Upper lobe of left lung (tissue), 4 donors: Measurements from ENCODE around the gene GJA9.

Experiments used
- CTCF ChIP-seq, 6 experiments: fragments of 450-650 bp in 4 of 6; fragments of 200-600 bp in 2 of 6; sonication (generic) in 2 of 6; IDR thresholded peaks; one replicate each; pipeline ENCODE4 v1.5.1; 2016 to 2019; ENCODE audit warnings: antibody characterized with exemption in 6 of 6
- POLR2AphosphoS5 ChIP-seq, 2 donors: sonication (generic); formaldehyde crosslinking; IDR thresholded peaks; one replicate each; pipeline ENCODE4 v1.5.1; 2017; ENCODE audit warnings: antibody characterized with exemption in 2 of 2

GRCh38 chr1:38831731-38832369 lies 49.5 kb downstream of the GJA9 start:
- TF ChIP-seq POLR2AphosphoS5 (IDR thresholded peaks at IDR 0.05) (no peak), CTCF (IDR thresholded peaks at IDR 0.05) (no peak)
